HL-60 (cell line): Measurements from ENCODE around the gene GABRA4.

Experiments used
- DNase-seq, 2 experiments: peaks; one replicate each; pipeline ENCODE4 v3.0.0-alpha.2; 2010 to 2020; ENCODE audit warnings: low read depth in 1 of 2, low spot score in 1 of 2
- H3K27ac ChIP-seq: fragments of 250-450 bp; sonication (Bioruptor Pico); replicated peaks from 2 replicates; pipeline ENCODE4 v1.5.1; 2020; ENCODE audit warnings: mild to moderate bottlenecking, moderate library complexity
- H3K27me3 ChIP-seq: fragments of 250-450 bp; sonication (Bioruptor Pico); 2 replicates; pipeline ENCODE4 v1.5.1; 2021; ENCODE audit warnings: mild to moderate bottlenecking, moderate library complexity; ENCODE audit not compliant: insufficient read depth, poor library complexity, severe bottlenecking
- H3K4me3 ChIP-seq: replicated peaks from 2 replicates; pipeline ENCODE4 v1.5.1; 2011; ENCODE audit warnings: mild to moderate bottlenecking, control low read depth, low read length; ENCODE audit not compliant: insufficient read depth
- GABPA ChIP-seq: IDR thresholded peaks from 2 replicates; pipeline ENCODE4 v1.6.1; 2012; ENCODE audit warnings: low read depth
- POLR2AphosphoS5 ChIP-seq: IDR thresholded peaks from 2 replicates; pipeline ENCODE4 v1.6.1; 2012; ENCODE audit warnings: low read depth
- SPI1 ChIP-seq: IDR thresholded peaks from 2 replicates; pipeline ENCODE4 v1.6.1; 2012; ENCODE audit warnings: low read depth, mild to moderate bottlenecking, borderline replicate concordance
- TF ChIP-seq, protein P1 (sequence below): IDR thresholded peaks from 2 replicates; pipeline ENCODE4 v1.6.1; 2012; ENCODE audit warnings: low read depth; ENCODE audit not compliant: insufficient replicate concordance
- TF ChIP-seq, protein P2 (sequence below): IDR thresholded peaks from one replicate; pipeline ENCODE4 v1.5.1; 2011; ENCODE audit warnings: low read length, control low read depth, inconsistent platforms; ENCODE audit not compliant: insufficient read depth

The GABRA4 gene

DNA sequence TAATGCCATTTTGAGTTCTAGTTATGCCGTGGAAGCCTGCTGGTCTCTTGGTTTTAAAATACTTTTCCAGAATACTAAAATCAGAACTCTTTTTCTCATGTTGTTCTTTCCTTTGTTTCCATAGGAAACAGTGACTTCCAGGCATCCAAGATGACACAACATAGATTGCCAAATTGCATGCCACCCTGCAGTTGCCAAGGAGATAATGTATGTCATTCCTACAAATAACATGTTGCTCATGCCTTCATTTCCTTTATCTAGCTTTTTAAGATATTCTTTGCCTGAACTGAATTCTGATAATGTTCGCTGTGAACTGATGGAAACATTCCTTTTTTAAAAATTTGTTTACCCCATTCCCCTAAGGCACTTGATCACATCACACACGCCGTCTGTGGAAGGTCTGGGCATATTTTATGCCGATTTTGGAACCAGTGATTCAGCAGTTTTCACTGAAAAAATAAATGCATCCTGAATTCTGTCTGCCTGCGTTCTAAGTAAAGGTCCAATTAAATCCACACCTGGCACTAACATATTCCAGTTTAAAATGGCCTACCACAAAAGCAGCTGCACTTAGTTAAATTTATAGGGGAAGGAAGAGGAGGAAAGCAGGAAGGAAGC lies 46.4 kb downstream of the GABRA4 start:
- no peak for DNase-seq
- Histone ChIP-seq H3K4me3 (no peak overlapping the region), H3K27ac (no peak overlapping the region), H3K27me3 (no peaks in the 10 kb centered on the region)
- TF ChIP-seq, protein P1, sequence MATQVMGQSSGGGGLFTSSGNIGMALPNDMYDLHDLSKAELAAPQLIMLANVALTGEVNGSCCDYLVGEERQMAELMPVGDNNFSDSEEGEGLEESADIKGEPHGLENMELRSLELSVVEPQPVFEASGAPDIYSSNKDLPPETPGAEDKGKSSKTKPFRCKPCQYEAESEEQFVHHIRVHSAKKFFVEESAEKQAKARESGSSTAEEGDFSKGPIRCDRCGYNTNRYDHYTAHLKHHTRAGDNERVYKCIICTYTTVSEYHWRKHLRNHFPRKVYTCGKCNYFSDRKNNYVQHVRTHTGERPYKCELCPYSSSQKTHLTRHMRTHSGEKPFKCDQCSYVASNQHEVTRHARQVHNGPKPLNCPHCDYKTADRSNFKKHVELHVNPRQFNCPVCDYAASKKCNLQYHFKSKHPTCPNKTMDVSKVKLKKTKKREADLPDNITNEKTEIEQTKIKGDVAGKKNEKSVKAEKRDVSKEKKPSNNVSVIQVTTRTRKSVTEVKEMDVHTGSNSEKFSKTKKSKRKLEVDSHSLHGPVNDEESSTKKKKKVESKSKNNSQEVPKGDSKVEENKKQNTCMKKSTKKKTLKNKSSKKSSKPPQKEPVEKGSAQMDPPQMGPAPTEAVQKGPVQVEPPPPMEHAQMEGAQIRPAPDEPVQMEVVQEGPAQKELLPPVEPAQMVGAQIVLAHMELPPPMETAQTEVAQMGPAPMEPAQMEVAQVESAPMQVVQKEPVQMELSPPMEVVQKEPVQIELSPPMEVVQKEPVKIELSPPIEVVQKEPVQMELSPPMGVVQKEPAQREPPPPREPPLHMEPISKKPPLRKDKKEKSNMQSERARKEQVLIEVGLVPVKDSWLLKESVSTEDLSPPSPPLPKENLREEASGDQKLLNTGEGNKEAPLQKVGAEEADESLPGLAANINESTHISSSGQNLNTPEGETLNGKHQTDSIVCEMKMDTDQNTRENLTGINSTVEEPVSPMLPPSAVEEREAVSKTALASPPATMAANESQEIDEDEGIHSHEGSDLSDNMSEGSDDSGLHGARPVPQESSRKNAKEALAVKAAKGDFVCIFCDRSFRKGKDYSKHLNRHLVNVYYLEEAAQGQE = no peak
- TF ChIP-seq POLR2AphosphoS5 (no peak), SPI1 (no peak), GABPA (no peak)
- TF ChIP-seq, protein P2, sequence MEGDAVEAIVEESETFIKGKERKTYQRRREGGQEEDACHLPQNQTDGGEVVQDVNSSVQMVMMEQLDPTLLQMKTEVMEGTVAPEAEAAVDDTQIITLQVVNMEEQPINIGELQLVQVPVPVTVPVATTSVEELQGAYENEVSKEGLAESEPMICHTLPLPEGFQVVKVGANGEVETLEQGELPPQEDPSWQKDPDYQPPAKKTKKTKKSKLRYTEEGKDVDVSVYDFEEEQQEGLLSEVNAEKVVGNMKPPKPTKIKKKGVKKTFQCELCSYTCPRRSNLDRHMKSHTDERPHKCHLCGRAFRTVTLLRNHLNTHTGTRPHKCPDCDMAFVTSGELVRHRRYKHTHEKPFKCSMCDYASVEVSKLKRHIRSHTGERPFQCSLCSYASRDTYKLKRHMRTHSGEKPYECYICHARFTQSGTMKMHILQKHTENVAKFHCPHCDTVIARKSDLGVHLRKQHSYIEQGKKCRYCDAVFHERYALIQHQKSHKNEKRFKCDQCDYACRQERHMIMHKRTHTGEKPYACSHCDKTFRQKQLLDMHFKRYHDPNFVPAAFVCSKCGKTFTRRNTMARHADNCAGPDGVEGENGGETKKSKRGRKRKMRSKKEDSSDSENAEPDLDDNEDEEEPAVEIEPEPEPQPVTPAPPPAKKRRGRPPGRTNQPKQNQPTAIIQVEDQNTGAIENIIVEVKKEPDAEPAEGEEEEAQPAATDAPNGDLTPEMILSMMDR = no peak

DNA sequence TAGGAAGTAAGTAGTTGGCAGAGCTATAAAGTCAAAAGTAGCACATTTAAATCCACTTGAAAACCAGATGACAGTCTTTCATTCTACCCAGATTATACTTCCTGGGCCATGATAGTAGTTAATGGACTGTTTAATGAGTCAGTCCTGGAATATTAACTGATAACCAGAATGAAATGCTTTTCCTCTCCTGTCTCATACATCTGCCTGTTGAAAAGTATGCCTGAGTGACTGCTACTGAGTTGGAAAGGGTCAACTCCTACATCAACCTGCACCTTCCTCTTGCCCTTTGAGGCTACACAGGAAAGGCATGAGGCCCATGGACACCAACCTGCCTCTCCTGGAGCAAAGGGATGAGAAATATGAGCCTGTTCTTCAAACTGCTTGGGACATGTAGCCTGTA lies 48.3 kb downstream of the GABRA4 start:
- Histone ChIP-seq H3K27me3 (no peaks in the 10 kb centered on the region), H3K4me3 (no peak overlapping the region), H3K27ac (no peak overlapping the region)
- TF ChIP-seq, protein P1 = no peak
- no peak for TF ChIP-seq POLR2AphosphoS5
- TF ChIP-seq GABPA = no peak
- TF ChIP-seq SPI1 = no peak
- TF ChIP-seq, protein P2 = no peak
- DNase-seq = no peak

DNA sequence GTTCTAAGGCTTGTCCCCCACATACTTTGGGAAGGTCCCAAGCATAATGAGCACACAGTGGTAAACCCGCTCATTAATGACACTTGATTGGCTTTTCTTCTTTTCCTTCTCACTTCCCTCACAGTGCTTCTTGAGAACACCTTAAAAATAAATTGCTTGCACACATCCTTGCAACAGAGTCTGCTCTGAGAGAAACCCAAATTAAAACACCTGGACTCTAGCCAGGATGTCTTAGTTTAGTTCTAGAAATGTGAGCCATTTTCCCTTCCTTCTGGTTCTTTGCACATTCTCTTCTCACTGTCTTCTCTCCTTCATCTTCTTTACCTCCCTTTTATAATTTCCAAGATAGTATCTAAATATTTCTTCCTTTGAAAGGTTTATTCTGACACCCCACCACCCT lies 49.0 kb downstream of the GABRA4 start:
- TF ChIP-seq GABPA (no peak), POLR2AphosphoS5 (no peak), SPI1 (no peak)
- TF ChIP-seq, protein P2 = no peak
- TF ChIP-seq, protein P1 = no peak
- DNase-seq = no peak
- no peak overlapping the region for H3K4me3 ChIP-seq
- no peaks in the 10 kb centered on the region for H3K27me3 ChIP-seq
- no peak overlapping the region for H3K27ac ChIP-seq
